HFF-Myc (cell line): ENCODE measurements around the gene C4BPA.

Experiments used
- DNase-seq: peaks from one replicate; pipeline ENCODE4 v3.0.0-alpha.2; 2011; ENCODE audit warnings: low read depth; ENCODE audit errors: extremely low read depth
- H3K4me3 ChIP-seq: replicated peaks from 2 replicates; pipeline ENCODE4 v1.5.1; 2011; ENCODE audit warnings: low read depth, mild to moderate bottlenecking, control low read depth, low read length
- TF ChIP-seq, protein P1 (sequence below): IDR thresholded peaks from 2 replicates; pipeline ENCODE4 v1.5.1; 2012; ENCODE audit warnings: mild to moderate bottlenecking, low read depth, low read length, control low read depth; ENCODE audit errors: missing control alignments

C4BPA gene

DNA sequence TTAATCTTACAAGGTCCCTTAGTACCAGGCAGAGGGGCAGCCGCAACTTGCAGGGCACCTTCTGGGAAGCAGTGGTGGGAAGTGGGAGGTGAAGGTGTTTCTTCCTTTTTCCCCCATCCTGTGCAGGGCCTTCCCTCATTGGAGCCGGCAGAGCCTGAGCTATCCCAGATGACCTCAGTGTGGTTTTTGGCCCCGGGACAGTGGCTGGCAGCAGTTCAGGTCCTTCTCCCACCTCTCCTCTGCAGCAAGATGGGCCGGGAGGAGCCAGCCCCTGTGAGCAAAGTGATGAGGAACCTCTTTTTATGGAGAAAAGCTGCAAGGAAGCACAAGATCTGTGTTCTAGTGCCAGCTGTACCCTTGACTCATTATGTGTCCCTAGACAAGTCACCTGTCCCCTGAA lies 44.2 kb upstream of the C4BPA start:
- DNase-seq = no peak
- TF ChIP-seq, protein P1, sequence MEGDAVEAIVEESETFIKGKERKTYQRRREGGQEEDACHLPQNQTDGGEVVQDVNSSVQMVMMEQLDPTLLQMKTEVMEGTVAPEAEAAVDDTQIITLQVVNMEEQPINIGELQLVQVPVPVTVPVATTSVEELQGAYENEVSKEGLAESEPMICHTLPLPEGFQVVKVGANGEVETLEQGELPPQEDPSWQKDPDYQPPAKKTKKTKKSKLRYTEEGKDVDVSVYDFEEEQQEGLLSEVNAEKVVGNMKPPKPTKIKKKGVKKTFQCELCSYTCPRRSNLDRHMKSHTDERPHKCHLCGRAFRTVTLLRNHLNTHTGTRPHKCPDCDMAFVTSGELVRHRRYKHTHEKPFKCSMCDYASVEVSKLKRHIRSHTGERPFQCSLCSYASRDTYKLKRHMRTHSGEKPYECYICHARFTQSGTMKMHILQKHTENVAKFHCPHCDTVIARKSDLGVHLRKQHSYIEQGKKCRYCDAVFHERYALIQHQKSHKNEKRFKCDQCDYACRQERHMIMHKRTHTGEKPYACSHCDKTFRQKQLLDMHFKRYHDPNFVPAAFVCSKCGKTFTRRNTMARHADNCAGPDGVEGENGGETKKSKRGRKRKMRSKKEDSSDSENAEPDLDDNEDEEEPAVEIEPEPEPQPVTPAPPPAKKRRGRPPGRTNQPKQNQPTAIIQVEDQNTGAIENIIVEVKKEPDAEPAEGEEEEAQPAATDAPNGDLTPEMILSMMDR = no peak
- H3K4me3 ChIP-seq = no peak overlapping the region

DNA sequence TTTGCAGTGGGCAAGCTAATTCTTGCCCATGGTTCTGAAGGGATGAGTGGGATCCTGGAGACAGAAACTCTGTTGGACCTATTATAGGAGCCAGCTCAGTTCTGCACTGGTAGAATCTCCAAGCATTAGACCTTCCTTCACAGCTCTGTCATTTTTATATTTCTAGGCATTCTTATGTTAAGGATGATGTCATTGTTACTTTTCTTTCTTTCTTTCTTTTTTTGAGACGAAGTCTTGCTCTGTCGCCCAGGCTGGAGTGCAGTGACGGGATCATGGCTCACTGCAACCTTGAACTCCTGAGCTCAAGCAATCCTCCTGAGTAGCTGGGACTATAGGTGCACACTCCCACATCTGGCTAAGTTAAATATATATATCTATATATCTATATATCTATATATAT lies 43.4 kb upstream of the C4BPA start:
- DNase-seq = no peak
- TF ChIP-seq, protein P1 = no peak
- no peak overlapping the region for H3K4me3 ChIP-seq

DNA sequence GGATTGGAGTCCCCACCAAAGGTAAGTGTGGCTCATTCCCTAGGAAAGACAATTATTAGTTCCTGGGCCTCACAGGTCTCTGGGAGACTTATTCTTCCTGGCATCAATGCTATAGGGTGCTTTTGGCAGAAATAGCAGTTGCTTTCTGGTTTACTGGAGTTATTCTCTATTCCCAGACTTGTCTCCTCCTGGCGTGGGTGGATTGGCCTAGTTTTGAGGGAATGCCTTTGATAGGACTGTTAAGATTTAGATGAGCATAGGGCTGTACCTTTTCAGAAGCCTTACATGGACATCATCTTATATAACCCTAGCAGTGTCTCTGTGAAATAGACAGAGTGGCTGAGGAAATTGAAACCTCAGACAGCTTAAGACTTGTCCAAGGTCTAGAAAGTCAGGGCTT lies 42.0 kb upstream of the C4BPA start:
- no peak overlapping the region for H3K4me3 ChIP-seq
- TF ChIP-seq, protein P1 = no peak
- no peak for DNase-seq

DNA sequence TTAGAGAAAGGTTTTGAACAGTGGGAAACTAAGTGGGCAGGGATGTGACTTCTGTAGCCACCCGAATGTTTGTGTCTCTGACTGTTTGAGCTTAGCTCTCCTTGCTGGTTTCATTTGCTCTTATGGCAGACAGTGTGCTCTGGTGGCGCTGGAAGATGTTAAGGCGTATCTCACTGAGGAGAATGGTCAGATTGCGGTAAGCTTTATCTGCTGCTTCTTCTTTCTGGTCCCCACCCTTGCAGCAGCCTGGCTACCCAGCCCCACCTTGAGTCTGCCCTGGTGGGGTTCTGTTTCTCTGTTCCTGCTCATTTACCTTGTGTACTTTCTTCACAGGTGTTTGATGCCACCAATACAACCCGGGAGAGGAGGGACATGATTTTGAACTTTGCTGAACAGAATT lies 41.0 kb upstream of the C4BPA start:
- no peak overlapping the region for H3K4me3 ChIP-seq
- no peak for DNase-seq
- TF ChIP-seq, protein P1 = no peak

DNA sequence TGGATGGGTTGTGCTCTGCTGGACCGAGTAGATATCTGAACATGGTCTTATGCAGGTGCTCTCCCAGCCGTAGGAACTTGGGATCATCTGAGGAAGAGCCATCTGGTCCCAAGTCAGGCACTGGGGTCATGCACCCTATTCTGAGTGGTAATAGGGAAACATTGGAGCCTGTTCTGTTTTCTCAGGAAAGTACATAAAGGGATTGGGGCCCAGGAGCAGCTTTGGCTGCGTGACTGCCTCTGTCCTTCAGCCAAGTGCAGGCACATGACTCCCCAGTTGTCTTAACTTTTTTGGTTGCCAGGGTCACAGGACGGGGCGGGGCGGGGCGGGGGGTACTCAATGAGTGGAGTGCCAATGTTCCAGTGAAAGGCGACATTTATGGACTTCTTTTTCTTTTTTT lies 39.5 kb upstream of the C4BPA start:
- H3K4me3 ChIP-seq = no peak overlapping the region
- no peak for DNase-seq
- TF ChIP-seq, protein P1 = no peak

DNA sequence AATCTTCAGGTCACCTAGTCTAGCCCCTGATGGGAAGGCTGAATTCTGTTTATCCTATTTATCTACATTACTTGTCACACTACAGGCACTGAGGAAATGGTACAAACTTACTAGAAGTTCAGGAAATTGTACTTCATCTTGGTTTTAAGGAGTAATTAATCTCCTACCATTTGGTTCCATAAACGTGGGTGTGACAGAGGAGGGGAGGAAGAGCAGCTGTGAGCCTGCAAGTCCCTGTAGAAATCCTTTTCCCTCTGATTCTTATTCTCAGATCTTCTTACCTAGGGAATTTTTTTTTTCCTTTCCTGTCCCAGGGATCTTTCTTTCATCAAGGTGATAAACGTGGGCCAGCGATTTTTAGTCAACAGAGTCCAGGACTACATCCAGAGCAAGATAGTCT lies 36.8 kb upstream of the C4BPA start:
- TF ChIP-seq, protein P1 = no peak

DNA sequence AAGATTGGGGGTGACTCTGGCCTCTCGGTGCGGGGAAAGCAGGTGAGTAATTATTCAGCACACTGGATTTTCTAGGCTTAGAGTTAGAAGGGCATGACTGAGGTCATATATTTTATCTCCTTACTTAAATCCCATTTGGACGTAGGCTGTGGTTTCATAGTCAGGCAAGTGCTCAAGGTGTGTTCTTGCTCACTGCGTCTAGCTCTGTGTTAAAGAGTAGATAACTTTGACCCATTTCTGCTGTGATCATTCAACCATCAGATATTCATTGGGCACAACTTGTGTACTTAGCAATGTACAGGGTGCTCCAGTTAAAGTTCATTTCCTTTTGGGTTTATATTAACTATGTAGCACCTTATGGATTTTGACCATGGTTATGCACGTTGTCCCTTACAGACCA lies 36.4 kb upstream of the C4BPA start:
- TF ChIP-seq, protein P1 = no peak
- no peak for DNase-seq
- no peak overlapping the region for H3K4me3 ChIP-seq

More for the DNA sequence above, 36.8 kb upstream of the C4BPA start:
- DNase-seq = no peak
- no peak overlapping the region for H3K4me3 ChIP-seq
